SK-N-MC (cell line): ENCODE results near the gene RTN4R.

ENCODE experiments used
- DNase-seq: peaks from one replicate; pipeline ENCODE4 v3.0.0-alpha.2; 2011; ENCODE audit warnings: low read depth, low spot score
- H3K27ac ChIP-seq: fragments of 200-600 bp; sonication (generic); 2 replicates; pipeline ENCODE4 v1.5.1; 2016; ENCODE audit warnings: mixed run types
- H3K36me3 ChIP-seq: fragments of 200-600 bp; sonication (generic); 2 replicates; pipeline ENCODE4 v1.6.1; 2017; ENCODE audit warnings: antibody characterized with exemption, low read length, mixed read lengths; ENCODE audit not compliant: insufficient read depth
- H3K4me3 ChIP-seq: fragments of 200-600 bp; sonication (generic); 2 replicates; pipeline ENCODE4 v1.5.1; 2016
- H3K9ac ChIP-seq: fragments of 200-600 bp; sonication (generic); 2 replicates; pipeline ENCODE4 v1.8.0; 2017; ENCODE audit warnings: mixed run types, mixed read lengths; ENCODE audit not compliant: insufficient read length
- H3K9me3 ChIP-seq: fragments of 200-600 bp; sonication (generic); 2 replicates; pipeline ENCODE4 v1.6.1; 2017; ENCODE audit warnings: low read depth, mild to moderate bottlenecking, antibody characterized with exemption, low read length, moderate library complexity, mixed read lengths
- EZH2 ChIP-seq: fragments of 200-600 bp; sonication (generic); IDR thresholded peaks from one replicate; pipeline ENCODE4 v1.6.1; 2017; ENCODE audit warnings: antibody characterized with exemption
- FOXP2 ChIP-seq: optimal IDR thresholded peaks from 2 replicates; pipeline ENCODE3; 2011; ENCODE audit warnings: mild to moderate bottlenecking, moderate library complexity; ENCODE audit not compliant: insufficient read depth; ENCODE audit errors: extremely low read length, control extremely low read depth
- POLR2AphosphoS5 ChIP-seq: IDR thresholded peaks from 2 replicates; pipeline ENCODE4 v1.6.1; 2012; ENCODE audit warnings: mild to moderate bottlenecking, low read depth, low read length, borderline replicate concordance

The RTN4R gene

DNA sequence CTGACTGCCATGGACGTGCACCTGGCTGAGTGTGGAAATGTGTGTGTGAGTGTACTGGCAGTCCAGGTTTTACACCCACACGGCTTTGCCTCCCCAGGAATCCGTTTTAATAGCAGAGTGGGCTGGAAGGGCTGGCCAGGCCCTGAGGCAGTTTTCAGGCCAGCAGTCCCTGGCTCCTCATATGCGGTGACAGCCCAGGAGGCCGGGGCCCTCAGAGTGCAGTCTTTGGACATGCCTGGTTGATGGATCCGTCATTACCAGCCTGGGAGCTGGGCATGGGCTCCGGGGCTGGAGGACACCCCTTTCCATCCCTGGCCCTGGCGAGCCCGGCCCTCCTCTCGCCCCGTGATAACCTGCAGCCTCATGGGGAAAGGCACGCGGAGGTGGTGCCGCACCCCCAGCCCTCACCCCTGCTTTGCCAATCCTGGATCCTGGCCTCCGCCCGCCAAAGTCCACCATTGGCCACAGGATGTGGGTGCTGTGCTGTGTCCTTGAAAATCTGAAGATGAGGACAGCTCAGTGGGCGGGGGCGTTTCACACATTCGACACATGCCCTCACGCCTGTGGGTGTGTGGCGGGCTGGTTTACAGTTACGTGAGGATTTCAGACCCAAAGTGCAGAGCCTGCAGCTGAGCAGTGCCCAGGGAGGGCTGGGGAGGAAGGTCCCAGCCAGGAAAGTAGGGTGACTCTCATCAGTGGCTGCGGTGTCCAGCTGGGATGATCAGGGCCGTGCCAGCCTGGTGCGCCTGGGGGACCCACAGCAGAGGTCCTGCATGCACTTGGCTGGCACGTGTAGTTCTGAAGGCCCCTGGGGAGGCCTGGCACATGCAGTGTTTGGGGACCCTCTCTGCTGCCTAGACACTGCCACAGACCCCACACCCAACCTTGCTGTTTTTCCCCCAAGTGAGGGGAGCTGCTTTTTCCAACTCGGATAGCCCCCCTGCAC lies 55.1 kb downstream of the RTN4R start:
- Histone ChIP-seq H3K9me3 (no peaks in the 10 kb centered on the region), H3K27ac (no peak overlapping the region), H3K9ac (no peak overlapping the region), H3K36me3 (no peaks in the 10 kb centered on the region), H3K4me3 (no peak overlapping the region)
- no peak for DNase-seq
- TF ChIP-seq EZH2: no peak
- TF ChIP-seq POLR2AphosphoS5: no peak
- TF ChIP-seq FOXP2: no peak

DNA sequence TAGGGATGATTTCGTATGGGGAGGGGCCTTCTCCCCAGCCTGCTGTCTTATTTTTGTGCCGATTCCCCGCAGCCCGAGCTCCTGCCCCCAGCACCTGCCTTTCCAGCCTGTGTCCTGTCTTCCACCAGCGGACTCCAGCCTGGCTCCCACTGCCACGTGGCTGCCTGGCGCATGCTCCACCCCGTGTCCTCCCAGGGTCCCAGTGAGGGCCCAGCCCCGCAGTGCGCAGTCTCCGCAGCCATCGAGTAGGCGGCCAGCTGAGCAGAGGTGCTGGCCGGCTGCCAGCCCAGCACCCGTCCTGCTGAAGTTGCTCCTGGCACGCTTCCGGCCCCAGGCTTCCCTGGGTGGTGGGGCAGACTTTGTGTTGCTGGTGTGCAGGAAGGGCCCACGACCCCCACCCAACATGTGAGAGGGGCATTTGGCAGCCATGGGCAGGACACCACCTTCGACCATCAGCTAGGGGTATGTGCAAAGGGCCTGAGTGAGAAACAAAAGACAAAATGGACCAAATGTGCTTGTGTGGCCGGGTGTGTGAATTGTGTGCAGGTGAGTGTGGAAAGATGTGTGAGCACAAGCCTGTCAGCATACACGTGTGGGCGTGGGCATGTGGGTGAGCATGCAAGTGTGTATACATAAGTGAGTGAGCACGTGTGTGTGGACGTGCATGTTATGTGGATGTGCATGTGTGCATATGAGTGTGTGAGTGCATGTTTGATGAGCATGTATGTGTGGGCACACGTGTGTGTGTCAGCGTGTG lies 55.9 kb downstream of the RTN4R start:
- H3K4me3 ChIP-seq: peak overlapping the region; percentile 30
- DNase-seq: no peak
- TF ChIP-seq EZH2: no peak
- peak; percentile 62; the same call in 1 of the 2 replicates for TF ChIP-seq POLR2AphosphoS5
- peak overlapping the region; percentile 55 for H3K9ac ChIP-seq
- no peaks in the 10 kb centered on the region for H3K9me3 ChIP-seq
- no peaks in the 10 kb centered on the region for H3K36me3 ChIP-seq
- H3K27ac ChIP-seq: peak overlapping the region; percentile 59; the same call in 1 of the 2 replicates

DNA sequence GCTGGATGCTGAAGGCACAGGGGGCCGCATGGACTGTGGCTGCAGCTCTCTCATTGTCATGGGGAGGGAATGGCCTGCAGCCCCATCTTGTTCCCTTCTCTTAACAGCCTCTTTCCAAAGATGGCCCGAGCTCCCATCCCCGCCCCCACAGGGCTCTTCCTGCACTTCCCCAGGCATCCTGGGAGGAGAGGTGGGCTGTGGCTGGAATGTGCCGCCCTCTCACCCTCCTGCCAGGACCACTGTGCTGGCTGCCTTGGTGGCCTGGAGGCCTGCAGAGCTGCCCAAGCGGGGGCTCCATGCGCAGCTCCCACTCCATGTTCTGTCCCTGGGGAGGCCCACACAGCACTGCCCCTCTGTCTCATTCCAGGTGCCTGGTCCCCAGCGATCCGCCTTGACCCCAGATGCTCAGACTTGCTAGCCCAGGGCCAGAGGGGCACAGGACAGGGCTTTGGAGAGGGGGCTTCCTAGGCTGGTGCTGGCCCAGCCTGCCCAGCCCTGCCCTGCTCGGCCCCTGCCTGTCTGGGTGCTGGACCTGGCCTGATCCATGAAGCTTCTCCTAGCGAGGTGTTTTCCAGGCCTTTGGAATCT lies 56.6 kb downstream of the RTN4R start:
- no peaks in the 10 kb centered on the region for H3K9me3 ChIP-seq
- peak overlapping the region; percentile 30 for H3K4me3 ChIP-seq
- DNase-seq: no peak
- peak overlapping the region; percentile 55 for H3K9ac ChIP-seq
- no peaks in the 10 kb centered on the region for H3K36me3 ChIP-seq
- TF ChIP-seq EZH2 (no peak), POLR2AphosphoS5 (no peak), FOXP2 (no peak)
- H3K27ac ChIP-seq: peak overlapping the region; percentile 59; the same call in 1 of the 2 replicates

DNA sequence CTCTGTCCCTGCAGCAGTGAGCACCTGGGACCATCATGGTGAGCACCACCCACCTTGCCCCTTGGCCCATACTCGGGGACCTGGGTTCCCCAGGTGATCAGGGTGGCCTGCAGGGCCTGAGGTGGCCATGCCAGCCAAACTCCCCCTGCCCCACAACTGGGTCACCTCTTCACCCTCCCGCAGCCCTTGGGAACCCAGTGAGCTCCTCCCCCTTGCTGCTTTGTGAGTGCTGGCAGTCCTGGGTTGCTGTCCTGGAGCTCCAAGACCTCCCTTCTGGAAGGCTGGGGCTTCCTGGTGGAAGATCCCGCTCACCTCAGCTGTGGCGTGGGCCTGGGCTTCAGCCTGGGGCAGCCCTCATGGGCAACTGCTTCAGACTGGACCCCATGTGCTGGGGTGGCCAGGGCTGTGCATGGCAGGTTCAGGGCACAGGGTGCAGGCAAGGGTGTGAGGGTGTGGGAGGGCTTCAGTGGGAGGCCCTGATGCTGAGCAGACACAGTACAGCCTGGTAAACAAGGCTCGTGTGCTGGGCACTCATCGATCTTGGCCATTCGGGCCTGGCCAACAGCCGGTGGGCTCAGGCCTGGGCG lies 57.6 kb downstream of the RTN4R start:
- no peak for DNase-seq
- Histone ChIP-seq H3K9ac (no peak overlapping the region), H3K9me3 (no peaks in the 10 kb centered on the region), H3K36me3 (no peaks in the 10 kb centered on the region), H3K4me3 (no peak overlapping the region), H3K27ac (no peak overlapping the region)
- TF ChIP-seq EZH2 (no peak), POLR2AphosphoS5 (no peak; the same call in 1 of the 2 replicates), FOXP2 (no peak)

DNA sequence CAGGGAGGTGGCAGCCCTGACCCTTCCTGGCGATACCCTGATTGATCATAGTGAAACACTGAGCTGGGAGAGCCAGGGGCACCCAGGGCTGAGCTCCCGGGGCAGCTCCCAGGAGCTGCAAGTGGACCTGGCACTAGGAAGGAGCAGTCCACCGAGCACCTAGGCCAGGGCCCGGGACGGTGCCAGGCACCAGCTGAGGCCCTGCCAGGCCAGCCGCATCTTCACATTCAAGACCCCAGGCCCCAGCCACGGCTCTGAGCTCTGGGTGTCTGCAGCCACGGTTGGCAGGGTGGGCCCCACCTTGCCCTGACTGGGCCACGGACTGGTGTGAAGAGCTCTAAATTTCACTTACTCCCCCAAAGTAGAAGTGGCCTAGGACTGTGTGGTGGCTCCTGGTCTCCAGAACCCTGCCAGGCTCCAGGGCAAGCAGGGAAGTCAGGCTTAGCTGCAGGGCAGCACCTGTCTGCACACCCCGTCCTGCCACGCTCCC lies 58.3 kb downstream of the RTN4R start:
- Histone ChIP-seq H3K4me3 (no peak overlapping the region), H3K36me3 (no peaks in the 10 kb centered on the region), H3K9ac (no peak overlapping the region), H3K9me3 (no peaks in the 10 kb centered on the region), H3K27ac (no peak overlapping the region)
- TF ChIP-seq EZH2: no peak
- no peak for TF ChIP-seq FOXP2
- no peak for TF ChIP-seq POLR2AphosphoS5
- DNase-seq: no peak

DNA sequence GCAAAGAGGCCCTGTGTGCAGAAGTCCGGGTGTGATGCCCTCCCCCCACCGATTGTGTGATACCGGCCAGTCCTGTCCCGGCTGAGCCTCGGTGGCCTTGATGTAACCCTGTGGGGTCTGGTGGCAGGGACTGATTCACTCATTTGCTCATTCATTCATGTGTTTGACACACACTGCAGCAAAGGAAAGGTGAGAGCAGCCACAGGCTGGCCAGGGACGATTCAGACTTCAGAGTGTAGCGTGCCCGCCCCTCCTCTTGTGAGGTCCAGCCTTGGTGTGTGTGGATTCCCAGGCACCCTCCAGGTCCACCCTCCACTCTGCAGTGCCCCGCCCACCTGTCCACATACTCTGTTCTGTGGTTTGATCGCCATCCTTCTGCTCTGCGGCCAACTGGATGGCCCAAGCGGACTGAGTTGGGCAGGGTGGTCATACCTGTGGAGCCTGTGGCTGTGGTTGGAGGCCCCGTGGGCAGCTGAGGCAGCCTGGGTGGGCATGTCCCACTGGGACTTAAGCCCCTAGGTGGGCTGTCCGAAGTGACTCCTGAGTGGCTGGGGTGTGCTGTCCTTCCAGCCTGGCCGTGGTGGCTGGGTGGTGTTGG lies 59.3 kb downstream of the RTN4R start:
- no peak overlapping the region for H3K27ac ChIP-seq
- no peak for TF ChIP-seq FOXP2
- no peak for TF ChIP-seq EZH2
- TF ChIP-seq POLR2AphosphoS5: no peak; the same call in 1 of the 2 replicates
- no peak overlapping the region for H3K9ac ChIP-seq
- no peaks in the 10 kb centered on the region for H3K9me3 ChIP-seq
- H3K36me3 ChIP-seq: no peaks in the 10 kb centered on the region
- no peak overlapping the region for H3K4me3 ChIP-seq
- DNase-seq: no peak

DNA sequence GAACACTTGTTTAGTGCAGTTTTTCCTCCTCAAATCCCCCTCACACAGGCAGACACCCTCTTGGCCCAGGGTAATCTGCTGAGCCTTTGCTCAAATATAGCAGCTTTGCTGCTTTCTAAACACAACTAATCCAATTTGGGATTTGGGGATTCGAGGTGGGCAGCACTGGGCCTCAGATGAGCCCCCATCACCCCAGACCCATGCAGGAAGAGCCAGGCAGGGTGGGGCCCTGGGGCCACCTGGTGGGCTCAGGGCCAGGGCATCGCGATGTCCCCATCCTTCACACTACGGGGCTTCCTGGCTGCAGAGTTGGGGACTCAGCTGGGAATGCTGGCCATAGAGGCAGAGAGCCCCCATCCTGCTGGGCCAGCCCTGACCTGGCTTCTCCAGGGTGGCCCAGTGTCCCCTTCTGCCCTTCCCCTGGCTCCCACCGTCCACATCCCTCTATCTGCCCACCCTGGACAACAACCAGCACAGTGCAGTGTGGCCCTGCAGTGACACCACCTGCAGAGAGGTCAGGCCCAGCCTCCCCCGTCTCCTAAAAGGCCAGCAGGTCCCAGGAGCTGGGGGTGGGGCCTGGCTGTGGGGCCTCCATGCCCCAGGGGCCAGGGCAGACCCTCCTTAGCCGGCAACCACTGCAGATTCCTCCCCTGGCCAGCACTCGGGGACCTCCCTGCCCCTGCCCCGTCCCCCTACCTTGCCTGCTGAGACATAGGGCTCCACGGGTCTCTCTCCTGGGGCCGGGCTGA lies 60.7 kb downstream of the RTN4R start:
- Histone ChIP-seq H3K9me3 (no peaks in the 10 kb centered on the region), H3K27ac (no peak overlapping the region), H3K36me3 (no peaks in the 10 kb centered on the region), H3K9ac (peak overlapping the region; percentile 78), H3K4me3 (peak overlapping the region; percentile 92)
- TF ChIP-seq EZH2 (no peak), FOXP2 (no peak), POLR2AphosphoS5 (peak; percentile 30; the same call in 1 of the 2 replicates)
- no peak for DNase-seq
